CD8-positive, alpha-beta memory T cell (primary cell): ENCODE measurements around the gene TMC2. TPM values are rescaled to one million over a fixed set of nuclear protein-coding genes. Genes with fewer than 3 reads are reported as not detected.

Experiments used
- CTCF ChIA-PET: fragments of 350-600 bp; sonication (Branson Sonifier 250); formaldehyde crosslinking; loops from one replicate; lab custom pipeline; 2021; ENCODE audit warnings: antibody characterized with exemption; lab: Charles Lee
- POLR2A ChIA-PET: fragments of 350-600 bp; sonication (Branson Sonifier 250); formaldehyde crosslinking; loops from one replicate; lab custom pipeline; 2021; ENCODE audit warnings: antibody characterized with exemption; lab: Charles Lee
- DNase-seq, 5 donors: peaks; one replicate each; pipeline versions ENCODE4 v3.0.0 to v3.0.0-alpha.2; 2020 to 2022; ENCODE audit warnings: mixed read lengths in 1 of 5
- H3K27ac ChIP-seq: one replicate; pipeline ENCODE4 v1.7.0; 2013; ENCODE audit warnings: low read depth, mild to moderate bottlenecking, low read length, moderate library complexity
- H3K27me3 ChIP-seq: 2 replicates; pipeline ENCODE4 v1.7.0; 2013; ENCODE audit warnings: low read length, mild to moderate bottlenecking; ENCODE audit not compliant: insufficient read depth, poor library complexity, severe bottlenecking
- H3K36me3 ChIP-seq: 2 replicates; pipeline ENCODE4 v1.7.0; 2013; ENCODE audit warnings: mild to moderate bottlenecking, low read length, moderate library complexity; ENCODE audit not compliant: insufficient read depth
- H3K4me1 ChIP-seq: 2 replicates; pipeline ENCODE4 v1.7.0; 2013; ENCODE audit warnings: mild to moderate bottlenecking, low read length, moderate library complexity; ENCODE audit not compliant: insufficient read depth
- H3K4me3 ChIP-seq: 2 replicates; pipeline ENCODE4 v1.7.0; 2013; ENCODE audit warnings: mild to moderate bottlenecking, low read length
- H3K9me3 ChIP-seq: 2 replicates; pipeline ENCODE4 v1.7.0; 2013; ENCODE audit warnings: mild to moderate bottlenecking, low read length
- H3K27ac Mint-ChIP-seq, 8 donors: one replicate each; pipeline ENCODE4 v1.8.0; 2020 to 2021; ENCODE audit warnings: mixed read lengths in 8 of 8, mild to moderate bottlenecking in 6 of 8, inconsistent platforms in 3 of 8, moderate library complexity in 3 of 8
- H3K27me3 Mint-ChIP-seq, 2 donors: one replicate each; pipeline ENCODE4 v1.8.0; 2020 to 2021; ENCODE audit warnings: mixed read lengths in 2 of 2, mild to moderate bottlenecking in 1 of 2, moderate library complexity in 1 of 2
- H3K36me3 Mint-ChIP-seq, 3 donors: one replicate each; pipeline ENCODE4 v1.8.0; 2020 to 2021; ENCODE audit warnings: mixed read lengths in 3 of 3, inconsistent platforms in 1 of 3, mild to moderate bottlenecking in 1 of 3
- H3K4me1 Mint-ChIP-seq, 3 donors: one replicate each; pipeline ENCODE4 v1.8.0; 2020 to 2021; ENCODE audit warnings: mixed read lengths in 3 of 3, inconsistent platforms in 1 of 3, mild to moderate bottlenecking in 1 of 3
- H3K4me3 Mint-ChIP-seq, 7 donors: one replicate each; pipeline ENCODE4 v1.8.0; 2020 to 2021; ENCODE audit warnings: mixed read lengths in 7 of 7, mild to moderate bottlenecking in 6 of 7, moderate library complexity in 4 of 7, inconsistent platforms in 2 of 7
- H3K9me3 Mint-ChIP-seq, 5 donors: one replicate each; pipeline ENCODE4 v1.8.0; 2020 to 2022; ENCODE audit warnings: mixed read lengths in 5 of 5, mild to moderate bottlenecking in 3 of 5, moderate library complexity in 2 of 5, inconsistent platforms in 1 of 5
- polyA plus RNA-seq: library from polyadenylated mRNA; unstranded; fragments of 300-500 nt; fragmentation: Illumina TruSeq; gene quantifications from one replicate; pipeline ENCODE4 v1.2.3, GENCODE V29; 2021
- total RNA-seq, 2 experiments: library from RNA; stranded (reverse); gene quantifications; one replicate each; pipeline ENCODE4 v1.2.3, GENCODE V29; 2021

Gene TMC2
- total and polyA plus RNA-seq, 3 experiments from 2014 or later, result not detected

GRCh38 chr20:2640260-2640659 lies 103.9 kb downstream of the TMC2 start:
- Mint-ChIP-seq H3K4me1 (peaks cover 18 to 22% (median 19%) of the 10 kb centered on the region in 3 donors), H3K27ac (no peak overlapping the region), H3K9me3 (no peaks in the 10 kb centered on the region), H3K36me3 (peaks cover 4 to 7% (median 6%) of the 10 kb centered on the region in 3 donors), H3K27me3 (no peaks in the 10 kb centered on the region), H3K4me3 (no peak overlapping the region)
- H3K9me3 ChIP-seq, result no peaks in the 10 kb centered on the region
- DNase-seq, result no peak
- POLR2A ChIA-PET, result no interaction called here
- no peak overlapping the region for H3K4me3 ChIP-seq
- H3K27me3 ChIP-seq, result no peaks in the 10 kb centered on the region
- no peak overlapping the region for H3K27ac ChIP-seq
- CTCF ChIA-PET, result interaction anchor here (1.1 kb wide), 1 partner anchor 413 kb away, joined by 3 read pairs; no protein-coding TSS in a partner anchor
- H3K36me3 ChIP-seq, result no peaks in the 10 kb centered on the region
- H3K4me1 ChIP-seq, result peaks cover 15% of the 10 kb centered on the region

- Mint-ChIP-seq H3K27ac (no peak overlapping the region), H3K9me3 (no peaks in the 10 kb centered on the region), H3K4me1 (peaks cover 18 to 19% (median 19%) of the 10 kb centered on the region in 3 donors), H3K27me3 (no peaks in the 10 kb centered on the region), H3K4me3 (no peak overlapping the region), H3K36me3 (peaks cover 4 to 7% (median 6%) of the 10 kb centered on the region in 3 donors)
- ChIA-PET CTCF (interaction anchor here (1.1 kb wide), 1 partner anchor 413 kb away, joined by 3 read pairs; no protein-coding TSS in a partner anchor), POLR2A (no interaction called here)
- H3K27me3 ChIP-seq, result no peaks in the 10 kb centered on the region
- no peak for DNase-seq
- no peak overlapping the region for H3K27ac ChIP-seq
- H3K4me3 ChIP-seq, result no peak overlapping the region
- H3K9me3 ChIP-seq, result no peaks in the 10 kb centered on the region
- H3K4me1 ChIP-seq, result peaks cover 15% of the 10 kb centered on the region
- no peaks in the 10 kb centered on the region for H3K36me3 ChIP-seq
Measured at GRCh38 chr20:2640899-2641298, 104.5 kb downstream of the TMC2 start.

- Mint-ChIP-seq H3K4me3 (no peak overlapping the region), H3K4me1 (peaks cover 5 to 11% (median 6%) of the 10 kb centered on the region in 3 donors), H3K27ac (no peak overlapping the region), H3K9me3 (no peaks in the 10 kb centered on the region), H3K27me3 (no peaks in the 10 kb centered on the region), H3K36me3 (peaks cover 4 to 7% (median 6%) of the 10 kb centered on the region in 3 donors)
- POLR2A ChIA-PET, result interaction anchor here (1.3 kb wide), 1 partner anchor 21 kb away, joined by 6 read pairs; no protein-coding TSS in a partner anchor
- no peak overlapping the region for H3K27ac ChIP-seq
- H3K36me3 ChIP-seq, result no peaks in the 10 kb centered on the region
- no peaks in the 10 kb centered on the region for H3K9me3 ChIP-seq
- no peak overlapping the region for H3K4me3 ChIP-seq
- DNase-seq, result no peak
- CTCF ChIA-PET, result no interaction called here
- no peaks in the 10 kb centered on the region for H3K27me3 ChIP-seq
- peaks cover 3% of the 10 kb centered on the region for H3K4me1 ChIP-seq
Measured at GRCh38 chr20:2643708-2644107, 107.3 kb downstream of the TMC2 start.

GRCh38 chr20:2651772-2652723 lies 115.7 kb downstream of the TMC2 start, which contains the start of gene NOP56:
NOP56 (plus strand) TSS chr20:2652632; CDS start chr20:2652661, 29 bp downstream.
- Mint-ChIP-seq H3K27ac (peak within 1 kb of the TSS; percentile 76 to 96 (median 91)), H3K27me3 (peaks cover 0 to 2% of the 10 kb centered on the region in 2 donors), H3K9me3 (no peaks in the 10 kb centered on the region), H3K4me3 (peak within 1 kb of the TSS; percentile 89 to 95 (median 91)), H3K36me3 (peaks cover 13 to 40% (median 14%) of the 10 kb centered on the region in 3 donors), H3K4me1 (peaks cover 28 to 50% (median 30%) of the 10 kb centered on the region in 3 donors)
- H3K27me3 ChIP-seq, result no peaks in the 10 kb centered on the region
- peaks cover 28% of the 10 kb centered on the region for H3K4me1 ChIP-seq
- H3K36me3 ChIP-seq, result peaks cover 32% of the 10 kb centered on the region
- peak within 1 kb of the TSS; percentile 84 for H3K27ac ChIP-seq
- H3K4me3 ChIP-seq, result peak within 1 kb of the TSS; percentile 96
- ChIA-PET POLR2A (interaction anchor here (0.7 to 5.0 kb wide), 8 partner anchors 9 to 827 kb away, joined by 3 to 70 read pairs (median 4); partner anchors contain the start of genes IDH3B and SNRPB), CTCF (interaction anchor here (1.0 to 2.7 kb wide), 9 partner anchors 12 to 188 kb away, joined by 3 to 21 read pairs (median 4); partner anchors contain the start of genes IDH3B and SNRPB)
- H3K9me3 ChIP-seq, result no peaks in the 10 kb centered on the region
- peak; percentile 90 to 96 (median 94) for DNase-seq

GRCh38 chr20:2652724-2653555 lies 116.6 kb downstream of the TMC2 start:
- H3K36me3 Mint-ChIP-seq, result peaks cover 18 to 49% (median 20%) of the 10 kb centered on the region in 3 donors
- H3K27me3 Mint-ChIP-seq, result peaks cover 0 to 2% of the 10 kb centered on the region in 2 donors
- DNase-seq, result peak in 1 of 5 donors; percentile 41
- Histone ChIP-seq H3K9me3 (no peaks in the 10 kb centered on the region), H3K36me3 (peaks cover 41% of the 10 kb centered on the region), H3K4me3 (peak overlapping the region; percentile 96), H3K27ac (peak overlapping the region; percentile 81), H3K27me3 (no peaks in the 10 kb centered on the region), H3K4me1 (peaks cover 28% of the 10 kb centered on the region)
- H3K9me3 Mint-ChIP-seq, result no peaks in the 10 kb centered on the region
- ChIA-PET POLR2A (interaction anchor here (0.8 to 5.0 kb wide), 6 partner anchors 11 to 220 kb away, joined by 3 to 70 read pairs (median 7); partner anchors contain the start of genes IDH3B and SNRPB), CTCF (interaction anchor here (0.6 to 2.7 kb wide), 8 partner anchors 11 to 187 kb away, joined by 3 to 21 read pairs (median 4); partner anchors contain the start of genes IDH3B and SNRPB)
- H3K4me3 Mint-ChIP-seq, result peak overlapping the region; percentile 87 to 94 (median 90)
- H3K27ac Mint-ChIP-seq, result peak overlapping the region; percentile 76 to 87 (median 84)
- H3K4me1 Mint-ChIP-seq, result peaks cover 28 to 46% (median 30%) of the 10 kb centered on the region in 3 donors

GRCh38 chr20:2653556-2654383 lies 117.4 kb downstream of the TMC2 start:
- Histone ChIP-seq H3K9me3 (no peaks in the 10 kb centered on the region), H3K36me3 (peaks cover 50% of the 10 kb centered on the region), H3K27ac (peak overlapping the region; percentile 81), H3K4me3 (peak overlapping the region; percentile 96), H3K27me3 (no peaks in the 10 kb centered on the region), H3K4me1 (peaks cover 28% of the 10 kb centered on the region)
- peak overlapping the region; percentile 87 to 94 (median 90) for H3K4me3 Mint-ChIP-seq
- POLR2A ChIA-PET, result interaction anchor here (0.8 to 5.0 kb wide), 4 partner anchors 10 to 219 kb away, joined by 3 to 70 read pairs (median 13); partner anchors contain the start of genes IDH3B and SNRPB
- H3K9me3 Mint-ChIP-seq, result no peaks in the 10 kb centered on the region
- peaks cover 18 to 57% (median 21%) of the 10 kb centered on the region in 3 donors for H3K36me3 Mint-ChIP-seq
- peak overlapping the region; percentile 76 to 94 (median 85) for H3K27ac Mint-ChIP-seq
- CTCF ChIA-PET, result interaction anchor here (0.6 to 2.7 kb wide), 4 partner anchors 10 to 186 kb away, joined by 3 to 21 read pairs (median 3); partner anchors contain the start of gene IDH3B
- H3K4me1 Mint-ChIP-seq, result peaks cover 28 to 46% (median 30%) of the 10 kb centered on the region in 3 donors
- peaks cover 0 to 3% of the 10 kb centered on the region in 2 donors for H3K27me3 Mint-ChIP-seq
- no peak for DNase-seq
